Measurements from ENCODE around the gene ST3GAL3.
A peak's percentile ranks its signal among the peaks of the same experiment; 100 is the strongest.
"Not testable (repeated sequence)": the region's sequence is repeated elsewhere in the genome, so short reads cannot be mapped to it uniquely, and the experiment has no call there.

ST3GAL3 gene

GRCh38 chr1:43757343-43758053 lies 50.2 kb downstream of the ST3GAL3 start:
- DNase-seq (ENCODE audit: low spot score), result no peak

GRCh38 chr1:43760745-43761317 lies 53.5 kb downstream of the ST3GAL3 start:
- peak; percentile 46 for DNase-seq (ENCODE audit: low spot score)

- peak; percentile 76 for DNase-seq (ENCODE audit: low spot score)
These were observed 56.2 kb downstream of the ST3GAL3 start for GRCh38 chr1:43763497-43763973.

GRCh38 chr1:43764581-43764980 lies 57.2 kb downstream of the ST3GAL3 start:
- DNase-seq (ENCODE audit: low spot score), result no peak

- no peak for DNase-seq (ENCODE audit: low spot score)
These were observed 58.9 kb downstream of the ST3GAL3 start for GRCh38 chr1:43766086-43766784.

- no peak for DNase-seq (ENCODE audit: low spot score)
These were observed 59.6 kb downstream of the ST3GAL3 start for GRCh38 chr1:43766818-43767525.

- no peak for DNase-seq (ENCODE audit: low spot score)
These were observed 60.8 kb downstream of the ST3GAL3 start for GRCh38 chr1:43768168-43768567.

- DNase-seq (ENCODE audit: low spot score), result no peak
These were observed 62.1 kb downstream of the ST3GAL3 start for GRCh38 chr1:43769350-43769908.

GRCh38 chr1:43770111-43770510 lies 62.8 kb downstream of the ST3GAL3 start:
- no peak for DNase-seq (ENCODE audit: low spot score)

- DNase-seq (ENCODE audit: low spot score), result no peak
These were observed 65.6 kb downstream of the ST3GAL3 start for GRCh38 chr1:43772978-43773377.

- DNase-seq (ENCODE audit: low spot score), result no peak
These were observed 66.5 kb downstream of the ST3GAL3 start for GRCh38 chr1:43773821-43774220.

- DNase-seq (ENCODE audit: low spot score), result peak; percentile 27
These were observed 67.0 kb downstream of the ST3GAL3 start for GRCh38 chr1:43774359-43774758.

GRCh38 chr1:43776043-43776761 lies 68.9 kb downstream of the ST3GAL3 start:
- no peak for DNase-seq (ENCODE audit: low spot score)

- not testable (repeated sequence) for DNase-seq (ENCODE audit: low spot score)
These were observed 70.6 kb downstream of the ST3GAL3 start for GRCh38 chr1:43777916-43778315.

GRCh38 chr1:43779266-43779665 lies 71.9 kb downstream of the ST3GAL3 start:
- no peak for DNase-seq (ENCODE audit: low spot score)

- DNase-seq (ENCODE audit: low spot score), result no peak
These were observed 72.6 kb downstream of the ST3GAL3 start for GRCh38 chr1:43779805-43780403.

- no peak for DNase-seq (ENCODE audit: low spot score)
These were observed 74.2 kb downstream of the ST3GAL3 start for GRCh38 chr1:43781574-43781973.

GRCh38 chr1:43783096-43783670 lies 75.8 kb downstream of the ST3GAL3 start:
- DNase-seq (ENCODE audit: low spot score), result no peak

GRCh38 chr1:43783671-43784205 lies 76.4 kb downstream of the ST3GAL3 start:
- no peak for DNase-seq (ENCODE audit: low spot score)

- no peak for DNase-seq (ENCODE audit: low spot score)
These were observed 79.0 kb downstream of the ST3GAL3 start for GRCh38 chr1:43786201-43786958.

Measured in hepatic stellate cell (primary cell).